Hepatocyte (in vitro differentiated cells): Measurements from ENCODE around the gene SUMO3. TPM values are rescaled to one million over a fixed set of nuclear protein-coding genes. Genes with fewer than 3 reads are reported as not detected.

Experiments
- DNase-seq: peaks from one replicate; pipeline ENCODE4 v3.0.0-alpha.2; 2016; ENCODE audit warnings: low spot score
- H2AFZ ChIP-seq: fragments of 200-600 bp; sonication (generic); 2 replicates; pipeline ENCODE4 v1.6.0; 2016; ENCODE audit warnings: antibody characterized with exemption, mild to moderate bottlenecking
- H3K27ac ChIP-seq: fragments of 200-600 bp; sonication (generic); 2 replicates; pipeline ENCODE4 v1.5.1; 2016; ENCODE audit warnings: mild to moderate bottlenecking
- H3K27me3 ChIP-seq: fragments of 200-600 bp; sonication (generic); 2 replicates; pipeline ENCODE4 v1.6.1; 2016
- H3K36me3 ChIP-seq: fragments of 200-600 bp; sonication (generic); replicated peaks from 2 replicates; pipeline ENCODE4 v1.5.1; 2016; ENCODE audit warnings: low read depth; ENCODE audit not compliant: insufficient read depth
- H3K4me1 ChIP-seq: fragments of 200-600 bp; sonication (generic); 2 replicates; pipeline ENCODE4 v1.5.1; 2016; ENCODE audit warnings: mild to moderate bottlenecking, moderate library complexity; ENCODE audit not compliant: insufficient read depth
- H3K4me2 ChIP-seq: fragments of 200-600 bp; sonication (generic); 2 replicates; pipeline ENCODE4 v1.6.0; 2016
- H3K4me3 ChIP-seq: fragments of 200-600 bp; sonication (generic); 2 replicates; pipeline ENCODE4 v1.5.1; 2016; ENCODE audit warnings: mild to moderate bottlenecking
- H3K79me2 ChIP-seq: fragments of 200-600 bp; sonication (generic); 2 replicates; pipeline ENCODE4 v1.6.0; 2017; ENCODE audit warnings: mild to moderate bottlenecking
- H3K9me2 ChIP-seq: fragments of 200-600 bp; sonication (generic); replicated peaks from 2 replicates; pipeline ENCODE4 v1.6.0; 2017; ENCODE audit warnings: mild to moderate bottlenecking; ENCODE audit not compliant: insufficient read depth
- H3K9me3 ChIP-seq: fragments of 200-600 bp; sonication (generic); 2 replicates; pipeline ENCODE4 v1.5.1; 2016; ENCODE audit warnings: low read depth, mild to moderate bottlenecking
- H4K20me1 ChIP-seq: fragments of 200-600 bp; sonication (generic); 2 replicates; pipeline ENCODE4 v1.6.0; 2016; ENCODE audit warnings: mild to moderate bottlenecking; ENCODE audit not compliant: insufficient read depth, poor library complexity, severe bottlenecking
- EZH2 ChIP-seq: fragments of 200-600 bp; sonication (generic); IDR thresholded peaks from 2 replicates; pipeline ENCODE4 v1.6.1; 2016; ENCODE audit warnings: antibody characterized with exemption, mild to moderate bottlenecking, borderline replicate concordance
- EZH2phosphoT487 ChIP-seq: fragments of 200-600 bp; sonication (generic); IDR thresholded peaks from one replicate; pipeline ENCODE4 v1.6.1; 2018; ENCODE audit warnings: antibody characterized with exemption, mild to moderate bottlenecking, low read depth, moderate library complexity; ENCODE audit not compliant: unreplicated experiment, severe bottlenecking
- WGBS: methylation state at CpG from one replicate; pipeline ENCODE4 v1.1.6; 2016; ENCODE audit warnings: low lambda C conversion rate; ENCODE audit errors: missing lambda C conversion rate; 5-methylcytosine and 5-hydroxymethylcytosine counted together
- polyA plus RNA-seq: library from polyadenylated mRNA; unstranded; fragments of >200 nt; fragmentation: Nextera tagmentation; extraction: Ambion mirVana; gene quantifications from 2 replicates; pipeline ENCODE4 v1.2.1, GENCODE V29; 2016
- total RNA-seq: library from RNA; depleted of rRNA; stranded (reverse); fragments of >200 nt; gene quantifications from 2 replicates; pipeline ENCODE4 v1.2.3, GENCODE V29; 2014
- TF ChIP-seq, protein P1 (sequence below): fragments of 200-600 bp; sonication (generic); IDR thresholded peaks from 2 replicates; pipeline ENCODE4 v1.5.1; 2016; ENCODE audit warnings: antibody characterized with exemption, mild to moderate bottlenecking; ENCODE audit not compliant: poor library complexity

SUMO3 gene
- total and polyA plus RNA-seq, 2 experiments from 2014 or later = 68.5 to 97.0 TPM

DNA sequence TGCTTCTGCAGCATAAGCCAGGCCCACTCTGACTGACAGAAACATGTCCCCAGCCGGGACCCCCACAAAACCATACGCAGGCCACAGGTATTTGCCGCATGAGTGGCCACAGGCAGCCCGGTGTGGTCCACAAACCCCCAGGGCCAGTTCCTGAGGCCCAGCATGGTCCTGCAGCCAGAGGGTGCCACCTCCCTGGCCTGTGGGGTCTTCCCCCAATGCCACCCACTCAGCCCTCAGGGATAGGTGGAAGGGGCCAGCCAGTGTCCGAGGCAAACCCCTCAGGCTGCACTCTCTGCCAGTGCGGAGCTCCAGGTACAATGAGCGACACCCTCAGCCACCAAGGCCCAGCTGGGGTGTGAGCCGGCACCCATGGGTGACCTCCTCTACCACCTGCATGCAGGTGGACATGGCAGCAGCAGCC lies 59.7 kb downstream of the SUMO3 start:
- Histone ChIP-seq H3K27ac (no peak overlapping the region), H3K36me3 (no peaks in the 10 kb centered on the region), H3K4me3 (no peak overlapping the region), H3K79me2 (no peaks in the 10 kb centered on the region), H2AFZ (no peak overlapping the region), H3K9me2 (no peaks in the 10 kb centered on the region), H3K4me2 (no peak overlapping the region), H3K9me3 (no peaks in the 10 kb centered on the region), H4K20me1 (no peaks in the 10 kb centered on the region), H3K27me3 (no peaks in the 10 kb centered on the region), H3K4me1 (no peaks in the 10 kb centered on the region)
- no peak for DNase-seq
- TF ChIP-seq, protein P1, sequence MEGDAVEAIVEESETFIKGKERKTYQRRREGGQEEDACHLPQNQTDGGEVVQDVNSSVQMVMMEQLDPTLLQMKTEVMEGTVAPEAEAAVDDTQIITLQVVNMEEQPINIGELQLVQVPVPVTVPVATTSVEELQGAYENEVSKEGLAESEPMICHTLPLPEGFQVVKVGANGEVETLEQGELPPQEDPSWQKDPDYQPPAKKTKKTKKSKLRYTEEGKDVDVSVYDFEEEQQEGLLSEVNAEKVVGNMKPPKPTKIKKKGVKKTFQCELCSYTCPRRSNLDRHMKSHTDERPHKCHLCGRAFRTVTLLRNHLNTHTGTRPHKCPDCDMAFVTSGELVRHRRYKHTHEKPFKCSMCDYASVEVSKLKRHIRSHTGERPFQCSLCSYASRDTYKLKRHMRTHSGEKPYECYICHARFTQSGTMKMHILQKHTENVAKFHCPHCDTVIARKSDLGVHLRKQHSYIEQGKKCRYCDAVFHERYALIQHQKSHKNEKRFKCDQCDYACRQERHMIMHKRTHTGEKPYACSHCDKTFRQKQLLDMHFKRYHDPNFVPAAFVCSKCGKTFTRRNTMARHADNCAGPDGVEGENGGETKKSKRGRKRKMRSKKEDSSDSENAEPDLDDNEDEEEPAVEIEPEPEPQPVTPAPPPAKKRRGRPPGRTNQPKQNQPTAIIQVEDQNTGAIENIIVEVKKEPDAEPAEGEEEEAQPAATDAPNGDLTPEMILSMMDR = no peak
- TF ChIP-seq EZH2phosphoT487 (no peak), EZH2 (no peak)
- WGBS = over 99% methylated on average over 8 of the region's 8 CpGs

DNA sequence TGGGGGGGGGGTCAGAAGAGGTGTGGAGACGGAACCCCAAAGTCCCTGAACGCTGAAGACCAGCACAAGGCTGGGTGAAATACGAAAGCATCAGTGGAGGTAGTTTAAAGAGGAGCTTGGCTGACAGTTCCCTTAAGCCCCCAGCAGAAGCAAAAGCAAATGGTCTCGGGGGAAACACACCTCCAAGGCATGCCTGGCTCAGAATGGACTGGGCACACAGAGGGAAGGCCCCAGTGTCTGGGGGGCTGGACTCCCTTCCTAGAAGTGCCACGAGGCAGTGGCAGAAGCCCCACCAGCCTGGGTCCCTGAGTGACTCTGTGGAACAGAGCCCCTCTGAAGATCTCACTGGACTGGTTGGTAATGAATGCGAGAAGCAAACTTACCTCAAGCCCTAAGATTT lies 60.1 kb downstream of the SUMO3 start:
- Histone ChIP-seq H3K79me2 (no peaks in the 10 kb centered on the region), H2AFZ (no peak overlapping the region), H3K4me2 (no peak overlapping the region), H3K4me3 (no peak overlapping the region), H4K20me1 (no peaks in the 10 kb centered on the region), H3K36me3 (no peaks in the 10 kb centered on the region), H3K27me3 (no peaks in the 10 kb centered on the region), H3K27ac (no peak overlapping the region), H3K9me3 (no peaks in the 10 kb centered on the region), H3K9me2 (no peaks in the 10 kb centered on the region), H3K4me1 (no peaks in the 10 kb centered on the region)
- WGBS = 84% methylated on average over 5 of the region's 6 CpGs
- TF ChIP-seq EZH2 (no peak), EZH2phosphoT487 (no peak)
- TF ChIP-seq, protein P1 = no peak
- no peak for DNase-seq

DNA sequence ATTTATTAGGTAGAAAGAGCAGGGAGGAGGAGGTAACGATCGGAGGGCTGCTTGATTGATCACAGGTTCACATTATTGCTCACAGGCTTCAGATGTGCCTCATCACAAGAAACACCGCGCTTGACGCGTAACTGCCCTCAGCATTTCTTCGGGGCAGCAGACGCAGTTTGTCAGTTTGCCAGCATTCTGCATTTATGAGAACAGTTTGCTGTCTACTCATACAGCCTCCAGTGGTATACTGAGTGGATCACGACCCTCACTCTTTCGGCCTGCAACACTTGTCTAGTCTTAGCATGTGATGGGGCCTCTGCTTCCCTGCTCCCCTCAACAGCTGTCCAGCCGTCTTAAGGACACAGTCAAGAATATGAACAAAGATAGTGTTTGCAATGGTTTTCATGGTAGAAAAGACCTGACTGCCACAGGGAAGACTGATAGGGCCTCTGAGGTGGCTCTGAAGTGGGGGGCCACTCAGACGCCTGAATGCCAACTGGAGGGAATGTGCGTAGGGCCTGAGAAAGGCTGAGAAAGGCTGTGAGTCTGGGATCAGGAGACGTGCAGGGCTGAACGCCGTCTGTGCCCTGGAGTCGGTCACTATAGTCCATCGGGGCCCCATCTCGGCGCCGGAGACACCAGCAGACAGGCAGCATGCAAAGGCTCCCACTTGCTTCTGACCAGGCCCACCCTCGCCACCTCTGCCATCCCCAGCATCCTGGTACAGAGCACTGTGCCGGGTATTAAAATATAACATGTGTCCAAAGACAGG lies 61.3 kb downstream of the SUMO3 start:
- H3K27ac ChIP-seq = no peak overlapping the region
- no peaks in the 10 kb centered on the region for H3K27me3 ChIP-seq
- H3K4me1 ChIP-seq = no peaks in the 10 kb centered on the region
- H3K9me3 ChIP-seq = no peaks in the 10 kb centered on the region
- H3K4me2 ChIP-seq = no peak overlapping the region
- H4K20me1 ChIP-seq = no peaks in the 10 kb centered on the region
- TF ChIP-seq EZH2 (no peak), EZH2phosphoT487 (no peak)
- TF ChIP-seq, protein P1 = no peak
- no peak for DNase-seq
- 90% methylated on average over 23 of the region's 23 CpGs for WGBS
- no peaks in the 10 kb centered on the region for H3K79me2 ChIP-seq
- no peaks in the 10 kb centered on the region for H3K36me3 ChIP-seq
- H2AFZ ChIP-seq = no peak overlapping the region
- no peak overlapping the region for H3K4me3 ChIP-seq
- H3K9me2 ChIP-seq = no peaks in the 10 kb centered on the region

Other genes starting within 250 kb of the SUMO3 start
- not detected in 2 replicates for gene KRTAP10-4, start 244.3 kb downstream of the SUMO3 start, total RNA-seq
- gene KRTAP10-4, start 244.3 kb downstream of the SUMO3 start, polyA plus RNA-seq = not detected in 2 replicates
- gene KRTAP10-5, start 237.5 kb downstream of the SUMO3 start, total RNA-seq = not detected in 2 replicates
- gene KRTAP10-5, start 237.5 kb downstream of the SUMO3 start, polyA plus RNA-seq = not detected in 2 replicates
- not detected in 2 replicates for gene KRTAP10-6, start 225.6 kb downstream of the SUMO3 start, total RNA-seq
- gene KRTAP10-6, start 225.6 kb downstream of the SUMO3 start, polyA plus RNA-seq = not detected in 2 replicates
- not detected in 2 replicates for gene KRTAP10-7, start 217.5 kb downstream of the SUMO3 start, total RNA-seq
- gene KRTAP10-7, start 217.5 kb downstream of the SUMO3 start, polyA plus RNA-seq = not detected in 2 replicates
- gene KRTAP10-8, start 206.0 kb downstream of the SUMO3 start, total RNA-seq = not detected in 2 replicates
- not detected in 2 replicates for gene KRTAP10-8, start 206.0 kb downstream of the SUMO3 start, polyA plus RNA-seq
- gene KRTAP10-9, start 191.0 kb downstream of the SUMO3 start, total RNA-seq = not detected in 2 replicates
- not detected in 2 replicates for gene KRTAP10-9, start 191.0 kb downstream of the SUMO3 start, polyA plus RNA-seq
- not detected in 2 replicates for gene KRTAP10-10, start 180.7 kb downstream of the SUMO3 start, total RNA-seq
- gene KRTAP10-10, start 180.7 kb downstream of the SUMO3 start, polyA plus RNA-seq = not detected in 2 replicates
- gene KRTAP10-11, start 171.6 kb downstream of the SUMO3 start, total RNA-seq = not detected in 2 replicates
- not detected in 2 replicates for gene KRTAP10-11, start 171.6 kb downstream of the SUMO3 start, polyA plus RNA-seq
- gene KRTAP12-4, start 163.4 kb downstream of the SUMO3 start, total RNA-seq = not detected in 2 replicates
- gene KRTAP12-4, start 163.4 kb downstream of the SUMO3 start, polyA plus RNA-seq = not detected in 2 replicates
- gene KRTAP12-3, start 160.1 kb downstream of the SUMO3 start, total RNA-seq = not detected in 2 replicates
- gene KRTAP12-3, start 160.1 kb downstream of the SUMO3 start, polyA plus RNA-seq = not detected in 2 replicates
- gene KRTAP12-2, start 151.1 kb downstream of the SUMO3 start, total RNA-seq = not detected in 2 replicates
- not detected in 2 replicates for gene KRTAP12-2, start 151.1 kb downstream of the SUMO3 start, polyA plus RNA-seq
- gene KRTAP12-1, start 135.9 kb downstream of the SUMO3 start, total RNA-seq = not detected in 2 replicates
- gene KRTAP12-1, start 135.9 kb downstream of the SUMO3 start, polyA plus RNA-seq = not detected in 2 replicates
- gene KRTAP10-12, start 120.9 kb downstream of the SUMO3 start, total RNA-seq = not detected in 2 replicates
- not detected in 2 replicates for gene KRTAP10-12, start 120.9 kb downstream of the SUMO3 start, polyA plus RNA-seq
- gene TSPEAR, start 106.5 kb downstream of the SUMO3 start, total RNA-seq = 0.16 TPM in 1 of 2 replicates, not detected in the other
- 0.35 and 0.66 TPM in 2 replicates for gene TSPEAR, start 106.5 kb downstream of the SUMO3 start, polyA plus RNA-seq
- gene UBE2G2, start 16.2 kb downstream of the SUMO3 start, total RNA-seq = 45.8 and 61.6 TPM in 2 replicates
- gene UBE2G2, start 16.2 kb downstream of the SUMO3 start, polyA plus RNA-seq = 50.4 and 55.2 TPM in 2 replicates
- gene PTTG1IP, start 55.6 kb upstream of the SUMO3 start, total RNA-seq = 344 and 348 TPM in 2 replicates
- gene PTTG1IP, start 55.6 kb upstream of the SUMO3 start, polyA plus RNA-seq = 315 and 362 TPM in 2 replicates
- 1.6 and 3.8 TPM in 2 replicates for gene ITGB2, start 102.8 kb upstream of the SUMO3 start, total RNA-seq
- 3.8 and 4.2 TPM in 2 replicates for gene ITGB2, start 102.8 kb upstream of the SUMO3 start, polyA plus RNA-seq
- gene SLX9, start 122.0 kb upstream of the SUMO3 start, total RNA-seq = 11.5 and 16.3 TPM in 2 replicates
- 33.2 and 37.2 TPM in 2 replicates for gene SLX9, start 122.0 kb upstream of the SUMO3 start, polyA plus RNA-seq